Measurements from ENCODE around the gene NPHP4.

DNA sequence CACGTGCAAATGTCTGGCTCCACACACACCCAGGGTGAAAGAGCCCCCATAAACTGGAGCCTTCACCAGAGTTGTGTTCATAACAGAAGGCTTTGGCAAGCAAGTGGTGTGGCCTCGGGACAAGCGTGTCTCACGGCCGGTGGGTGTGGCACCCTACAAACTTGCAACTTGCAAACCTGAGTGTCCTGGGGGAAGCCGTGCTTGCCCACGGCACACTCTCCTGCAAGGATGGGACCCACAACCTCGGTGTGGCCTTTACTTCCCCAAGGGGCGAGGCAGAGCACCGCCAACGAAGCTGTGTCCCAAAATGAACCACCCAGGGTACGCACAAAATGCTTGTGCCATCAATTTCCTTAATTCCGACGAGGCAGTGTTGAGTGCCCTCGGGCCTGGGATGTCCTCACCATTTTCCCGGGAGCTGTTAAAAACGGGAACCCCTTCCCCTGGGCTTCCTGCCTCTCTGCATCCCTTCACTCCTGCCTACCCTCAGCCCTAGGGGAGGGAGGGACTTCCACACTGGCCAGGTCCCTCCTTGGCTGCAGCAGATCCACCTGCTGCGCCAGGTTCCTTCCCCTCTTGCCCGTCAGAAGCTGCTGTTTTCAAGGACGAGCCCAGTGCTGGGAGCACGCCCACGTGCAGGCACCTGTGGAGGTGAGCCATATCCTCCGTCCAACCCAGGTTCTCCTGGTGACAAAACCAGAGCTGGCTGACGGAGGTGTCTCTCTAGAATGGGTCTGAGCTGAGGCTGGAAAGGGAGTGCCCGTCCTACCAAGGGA lies 111.4 kb downstream of the NPHP4 start:
- TF ChIP-seq, protein P1, sequence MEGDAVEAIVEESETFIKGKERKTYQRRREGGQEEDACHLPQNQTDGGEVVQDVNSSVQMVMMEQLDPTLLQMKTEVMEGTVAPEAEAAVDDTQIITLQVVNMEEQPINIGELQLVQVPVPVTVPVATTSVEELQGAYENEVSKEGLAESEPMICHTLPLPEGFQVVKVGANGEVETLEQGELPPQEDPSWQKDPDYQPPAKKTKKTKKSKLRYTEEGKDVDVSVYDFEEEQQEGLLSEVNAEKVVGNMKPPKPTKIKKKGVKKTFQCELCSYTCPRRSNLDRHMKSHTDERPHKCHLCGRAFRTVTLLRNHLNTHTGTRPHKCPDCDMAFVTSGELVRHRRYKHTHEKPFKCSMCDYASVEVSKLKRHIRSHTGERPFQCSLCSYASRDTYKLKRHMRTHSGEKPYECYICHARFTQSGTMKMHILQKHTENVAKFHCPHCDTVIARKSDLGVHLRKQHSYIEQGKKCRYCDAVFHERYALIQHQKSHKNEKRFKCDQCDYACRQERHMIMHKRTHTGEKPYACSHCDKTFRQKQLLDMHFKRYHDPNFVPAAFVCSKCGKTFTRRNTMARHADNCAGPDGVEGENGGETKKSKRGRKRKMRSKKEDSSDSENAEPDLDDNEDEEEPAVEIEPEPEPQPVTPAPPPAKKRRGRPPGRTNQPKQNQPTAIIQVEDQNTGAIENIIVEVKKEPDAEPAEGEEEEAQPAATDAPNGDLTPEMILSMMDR (IDR thresholded peaks at IDR 0.05), result no peak
- TF ChIP-seq POLR2A (IDR thresholded peaks at IDR 0.05), result no peak

Measured in lower leg skin (tissue), 3 donors.